CD4-positive, alpha-beta T cell treated with Interleukin-17A for 1 hour (primary cell): ENCODE data around the gene SIGLECL1.
A peak's percentile ranks its signal among the peaks of the same experiment; 100 is the strongest.
"Not testable (repeated sequence)": the region's sequence is repeated elsewhere in the genome, so short reads cannot be mapped to it uniquely, and the experiment has no call there.

Source experiments
- DNase-seq: peaks from one replicate; pipeline ENCODE4 v3.0.0-alpha.2; 2020

The SIGLECL1 gene

DNA sequence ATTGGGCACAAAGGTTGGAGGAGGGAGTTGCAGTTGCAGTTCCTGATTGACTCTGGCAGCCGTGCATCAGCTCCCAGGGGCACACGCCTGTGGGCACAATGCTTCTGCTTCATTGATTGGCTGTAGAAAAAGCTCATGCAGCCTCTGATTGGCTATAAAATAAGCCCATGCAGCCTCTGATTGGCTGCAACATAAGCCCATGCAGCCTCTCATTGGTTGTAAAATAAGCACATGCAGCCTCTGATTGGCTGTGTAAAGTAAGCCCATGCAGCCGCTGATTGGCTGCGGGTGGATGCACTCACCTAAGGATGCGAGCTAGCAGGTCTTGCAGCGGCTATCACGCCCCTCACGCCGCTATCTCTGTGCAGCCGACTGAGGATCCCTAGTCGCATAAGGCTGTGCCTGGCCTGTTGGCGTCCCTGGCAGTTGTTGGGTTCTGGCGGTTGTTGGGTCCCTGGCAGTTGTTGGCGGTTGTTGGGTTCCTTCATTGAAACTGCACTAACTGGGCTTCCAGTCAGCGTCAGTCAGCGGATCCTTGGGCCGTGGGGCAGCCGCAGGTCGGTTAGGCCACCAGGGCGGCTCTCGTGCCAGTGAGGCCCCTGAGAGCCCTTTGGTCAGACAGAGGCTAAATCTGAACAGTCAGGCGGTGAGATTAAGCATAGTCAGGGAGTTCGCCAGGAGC is at the start of gene SIGLECL1:
SIGLECL1 (plus strand) TSS at position 295 of the 682 bp plus-strand sequence. CDS start 12,993 bp downstream, outside the sequence.
- DNase-seq: no peak

DNA sequence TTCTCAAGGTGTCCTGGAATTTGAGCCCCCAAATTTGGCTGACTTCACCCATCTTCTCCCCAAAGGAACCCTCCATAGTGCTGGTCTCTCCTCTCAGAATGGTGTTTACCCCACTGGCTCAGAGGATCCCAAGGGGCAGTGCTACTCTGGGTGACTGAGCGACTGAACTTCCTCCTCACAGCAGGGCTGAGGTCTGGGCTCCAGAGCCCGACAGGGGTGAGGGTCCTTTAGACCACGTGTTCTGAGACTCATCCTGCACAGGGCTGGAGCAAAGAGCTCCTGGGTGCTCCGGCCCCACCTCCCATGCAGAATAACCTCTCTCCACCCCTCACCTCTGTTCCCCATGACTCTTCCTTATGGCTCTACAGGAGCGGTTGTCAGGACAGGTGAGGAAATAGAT is 49.2 kb upstream of the SIGLECL1 start:
- no peak for DNase-seq

DNA sequence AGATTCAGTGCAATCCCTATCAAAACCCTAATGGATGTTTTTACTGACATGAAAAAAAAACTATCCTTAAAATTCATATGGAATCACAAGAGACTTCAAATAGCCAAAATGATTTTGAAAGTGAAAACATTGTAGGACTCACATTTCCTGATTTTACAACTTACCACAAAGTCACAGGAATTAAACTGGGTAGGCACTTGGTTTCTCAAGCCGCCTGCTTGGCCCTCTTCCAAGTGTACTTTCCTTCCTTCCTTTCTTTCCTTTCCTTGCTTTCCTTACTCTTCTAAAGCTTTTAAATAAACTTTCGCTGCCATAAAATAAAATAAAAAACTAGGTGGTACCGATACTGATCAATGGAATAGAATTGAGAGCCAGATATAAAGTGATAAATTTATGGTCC is 47.0 kb upstream of the SIGLECL1 start:
- DNase-seq: no peak

DNA sequence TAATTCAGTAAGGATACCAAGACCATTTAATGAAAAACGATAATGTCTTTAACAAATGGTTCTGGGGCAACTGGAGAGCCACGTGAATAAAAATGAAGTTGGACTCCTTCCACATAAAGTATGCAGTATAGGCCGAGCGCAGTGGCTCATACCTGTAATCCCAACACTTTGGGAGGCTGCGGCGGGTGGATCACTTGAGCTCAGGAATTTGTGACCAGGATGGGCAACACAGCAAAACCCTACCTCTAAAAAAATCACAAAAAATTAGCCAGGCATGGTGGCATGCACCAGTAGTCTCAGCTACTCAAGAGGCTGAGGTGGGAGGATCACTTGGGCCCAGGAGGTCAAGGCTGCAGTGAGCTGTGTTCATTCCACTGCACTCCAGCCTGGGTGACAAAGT is 46.6 kb upstream of the SIGLECL1 start:
- DNase-seq: no peak

DNA sequence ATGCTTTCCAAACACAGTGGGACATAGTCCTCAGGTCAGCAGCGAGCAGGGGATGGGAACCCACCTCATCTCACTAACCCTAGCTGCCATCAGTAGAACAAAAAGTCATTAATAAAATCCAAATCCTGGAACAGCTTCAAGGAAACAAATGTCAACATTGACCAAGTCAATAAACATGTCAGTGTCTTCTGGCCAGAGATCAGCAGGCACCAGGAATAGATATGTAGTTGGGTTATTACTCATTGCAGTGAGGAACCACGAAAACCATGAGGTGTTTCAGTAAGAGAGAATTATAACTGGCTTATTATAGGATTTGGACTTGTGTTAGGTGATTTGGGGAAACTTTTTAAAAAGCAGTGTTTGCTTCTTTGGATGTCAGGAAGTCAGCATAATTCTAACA is 43.1 kb upstream of the SIGLECL1 start:
- DNase-seq: no peak

DNA sequence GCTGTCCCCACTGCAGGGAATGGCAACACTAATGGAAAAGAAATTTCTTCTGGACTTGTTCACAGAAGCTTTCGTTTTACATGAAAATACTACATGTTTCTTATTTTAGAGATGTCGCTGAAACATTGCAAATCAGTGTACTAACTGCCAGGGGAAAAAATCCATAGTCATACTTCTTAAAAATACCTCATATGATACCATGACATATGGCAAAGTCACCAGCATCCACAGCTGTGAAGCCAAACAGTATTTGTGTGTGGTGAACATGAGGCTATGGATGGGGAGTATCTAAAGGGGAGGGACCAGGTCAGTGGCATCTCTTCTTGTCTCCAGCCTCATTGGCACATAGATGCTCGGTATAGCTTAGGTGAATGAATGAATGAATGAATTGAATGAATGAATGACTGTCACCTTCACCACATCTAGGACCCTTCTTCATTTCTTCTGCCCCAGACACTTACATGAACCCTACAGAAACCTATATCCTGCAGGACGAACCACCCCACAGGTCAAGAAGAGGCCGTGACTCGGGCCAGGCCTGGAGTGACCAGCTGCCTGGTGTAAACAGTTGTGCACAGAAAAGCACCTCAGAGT is 40.6 kb upstream of the SIGLECL1 start:
- no peak for DNase-seq

DNA sequence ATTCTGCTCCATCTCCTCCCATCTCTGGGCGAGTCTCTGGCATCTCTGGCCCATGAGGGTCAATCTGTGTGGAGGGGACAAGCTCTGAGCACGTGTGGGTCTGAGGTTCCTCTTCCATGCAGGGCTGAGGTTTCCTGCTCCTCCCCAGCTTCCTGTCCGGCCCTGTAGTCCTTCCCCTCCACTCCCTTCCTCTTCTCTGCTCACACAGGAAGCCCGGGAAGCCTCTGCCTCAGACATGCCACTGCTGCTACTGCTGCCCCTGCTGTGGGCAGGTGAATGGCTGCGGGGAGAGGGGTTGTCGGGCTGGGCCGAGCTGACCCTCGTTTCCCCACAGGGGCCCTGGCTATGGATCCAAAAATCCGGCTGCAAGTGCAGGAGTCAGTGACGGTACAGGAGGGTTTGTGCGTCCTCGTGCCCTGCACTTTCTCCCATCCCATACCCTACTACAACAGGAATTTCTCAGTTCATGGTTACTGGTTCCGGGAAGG is 40.0 kb upstream of the SIGLECL1 start:
- DNase-seq: peak; percentile 1

DNA sequence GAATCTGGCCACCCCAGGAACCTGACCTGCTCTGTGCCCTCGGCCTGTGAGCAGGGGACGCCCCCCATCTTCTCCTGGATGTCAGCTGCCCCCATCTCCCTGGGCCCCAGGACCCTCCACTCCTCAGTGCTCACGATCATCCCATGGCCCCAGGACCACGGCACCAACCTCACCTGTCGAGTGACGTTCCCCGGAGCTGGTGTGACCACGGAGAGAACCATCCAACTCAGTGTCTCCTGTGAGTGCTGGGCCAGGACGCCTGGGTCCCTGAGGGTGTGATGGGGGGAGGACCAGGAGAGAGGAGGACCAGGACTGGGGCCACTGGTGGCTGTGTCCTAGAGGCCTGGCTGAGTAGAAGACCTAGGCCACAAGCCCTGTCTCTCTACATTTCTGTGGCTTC is 39.0 kb upstream of the SIGLECL1 start:
- no peak for DNase-seq

DNA sequence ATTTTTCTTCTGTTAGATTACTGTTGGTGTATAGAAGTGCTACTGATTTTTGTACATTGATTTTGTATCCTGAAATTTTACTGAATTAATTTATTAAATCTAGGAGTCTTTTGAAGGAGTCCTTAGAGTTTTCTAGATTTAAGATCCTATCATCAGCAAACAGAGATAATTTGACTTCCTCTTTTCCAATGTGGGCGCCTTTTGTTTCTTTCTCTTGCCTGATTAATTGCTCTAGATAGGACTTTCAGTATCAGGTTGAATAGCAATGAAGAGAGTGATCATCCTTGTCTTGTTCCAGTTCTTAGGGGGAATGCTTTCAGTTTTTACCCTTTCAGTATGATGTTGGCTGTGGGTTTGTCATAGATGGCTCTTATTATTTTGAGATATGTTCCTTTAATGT is 31.6 kb upstream of the SIGLECL1 start:
- no peak for DNase-seq

DNA sequence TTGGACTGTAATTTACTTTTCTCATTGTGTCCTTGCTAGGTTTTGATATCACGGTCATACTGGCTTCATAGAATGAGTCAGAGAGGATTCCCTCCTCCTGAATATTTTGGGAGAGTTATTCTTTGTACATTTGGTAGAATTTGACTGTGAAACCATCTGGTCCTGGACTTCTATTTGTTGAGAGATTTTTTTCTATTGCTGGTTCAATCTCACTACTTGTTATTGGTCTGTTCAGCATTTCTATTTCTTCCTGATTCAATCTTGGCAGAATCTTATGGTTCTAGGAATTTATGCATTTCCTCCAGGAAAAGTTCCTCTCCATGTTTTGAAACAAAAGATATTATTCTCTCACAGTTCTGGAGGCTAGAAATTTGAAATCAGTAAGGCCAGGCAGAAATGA is 30.9 kb upstream of the SIGLECL1 start:
- DNase-seq: no peak

DNA sequence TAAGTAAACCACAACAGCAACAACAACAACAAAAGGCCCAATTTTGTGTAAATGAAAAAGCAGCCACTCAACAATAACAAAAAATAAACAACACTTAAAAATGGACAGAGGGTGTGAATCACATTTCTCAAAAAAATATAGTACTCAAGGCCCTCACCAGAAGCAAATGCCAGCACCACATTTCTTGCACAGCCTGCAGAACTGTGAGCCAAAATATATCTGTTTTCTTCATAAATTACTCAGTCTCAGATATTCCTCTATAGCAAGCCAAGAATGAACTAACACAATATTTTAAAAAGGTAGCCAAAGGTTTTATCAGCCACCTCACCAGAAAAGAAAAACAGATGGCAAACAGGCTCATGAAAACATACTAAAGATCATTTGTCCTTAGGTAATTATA is 29.9 kb upstream of the SIGLECL1 start:
- no peak for DNase-seq

DNA sequence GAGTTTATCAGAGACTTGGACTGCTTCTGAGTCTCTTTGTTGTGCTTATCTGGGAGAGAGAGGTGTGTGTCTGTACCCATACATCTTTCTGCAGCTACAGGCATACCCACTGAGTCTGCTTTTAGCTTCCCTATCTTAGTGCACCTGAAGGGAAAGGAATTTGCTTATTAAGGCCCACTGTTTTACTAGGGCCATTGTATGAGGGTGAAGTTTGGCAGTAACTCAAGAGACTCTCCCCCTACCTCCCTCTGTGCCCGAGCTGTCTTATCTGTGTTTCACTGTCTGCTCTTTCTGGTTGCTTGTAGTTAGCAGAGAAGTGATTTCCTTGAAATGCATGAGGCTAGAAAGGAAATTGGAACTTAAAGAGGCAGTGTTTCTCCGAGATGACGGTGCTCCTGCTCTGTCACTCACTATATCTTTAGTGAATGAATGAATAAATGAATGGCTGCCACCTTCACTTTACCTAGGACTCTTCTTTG is 26.7 kb upstream of the SIGLECL1 start:
- no peak for DNase-seq

DNA sequence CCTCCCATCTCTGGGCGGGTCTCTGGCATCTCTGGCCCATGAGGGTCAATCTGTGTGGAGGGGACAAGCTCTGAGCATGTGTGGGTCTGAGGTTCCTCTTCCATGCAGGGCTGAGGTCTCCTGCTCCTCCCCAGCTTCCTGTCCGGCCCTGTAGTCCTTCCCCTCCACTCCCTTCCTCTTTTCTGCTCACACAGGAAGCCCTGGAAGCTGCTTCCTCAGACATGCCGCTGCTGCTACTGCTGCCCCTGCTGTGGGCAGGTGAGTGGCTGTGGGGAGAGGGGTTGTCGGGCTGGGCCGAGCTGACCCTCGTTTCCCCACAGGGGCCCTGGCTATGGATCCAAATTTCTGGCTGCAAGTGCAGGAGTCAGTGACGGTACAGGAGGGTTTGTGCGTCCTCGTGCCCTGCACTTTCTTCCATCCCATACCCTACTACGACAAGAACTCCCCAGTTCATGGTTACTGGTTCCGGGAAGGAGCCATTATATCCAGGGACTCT is 25.9 kb upstream of the SIGLECL1 start, which contains the start of gene CD33:
CD33 (plus strand) TSS at position 183 of the 496 bp plus-strand sequence; CDS start at position 222, 39 bp downstream.
- DNase-seq: not testable (repeated sequence)

DNA sequence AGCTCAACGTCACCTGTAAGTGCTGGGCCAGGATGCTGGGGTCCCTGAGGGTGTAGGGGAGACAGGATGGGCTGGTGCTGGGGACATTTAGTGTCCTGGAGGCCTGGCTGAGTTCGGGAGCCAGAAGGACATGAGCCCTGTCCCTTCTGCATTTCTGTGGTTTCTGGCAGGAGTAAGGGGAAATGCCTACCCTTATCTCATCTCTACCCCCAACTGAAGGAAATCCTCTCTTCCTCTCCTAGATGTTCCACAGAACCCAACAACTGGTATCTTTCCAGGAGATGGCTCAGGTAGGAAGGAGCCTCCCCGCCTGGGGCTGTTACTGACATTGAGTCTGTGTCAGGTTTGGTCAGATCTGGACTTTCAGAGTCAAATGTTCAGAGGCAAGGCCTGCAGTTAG is 24.8 kb upstream of the SIGLECL1 start:
- DNase-seq: no peak

DNA sequence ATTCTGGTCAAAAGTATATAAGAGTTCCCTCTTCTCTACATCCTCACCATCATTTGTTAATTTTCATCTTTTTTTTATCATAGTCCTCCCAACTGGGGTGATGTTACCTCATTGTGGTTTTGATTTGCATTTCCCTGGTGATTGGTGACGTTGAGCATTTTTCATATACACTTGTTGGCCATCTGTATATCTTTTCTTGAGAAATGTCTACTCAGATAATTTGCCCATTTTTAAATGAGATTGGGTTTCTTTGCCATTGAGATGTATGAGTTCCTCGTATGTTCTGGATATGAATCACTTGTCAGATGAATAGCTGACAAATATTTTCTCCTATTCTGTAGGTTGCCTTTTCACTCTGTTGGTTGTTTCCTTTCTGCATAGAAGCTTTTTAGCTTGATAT is 23.6 kb upstream of the SIGLECL1 start:
- no peak for DNase-seq

DNA sequence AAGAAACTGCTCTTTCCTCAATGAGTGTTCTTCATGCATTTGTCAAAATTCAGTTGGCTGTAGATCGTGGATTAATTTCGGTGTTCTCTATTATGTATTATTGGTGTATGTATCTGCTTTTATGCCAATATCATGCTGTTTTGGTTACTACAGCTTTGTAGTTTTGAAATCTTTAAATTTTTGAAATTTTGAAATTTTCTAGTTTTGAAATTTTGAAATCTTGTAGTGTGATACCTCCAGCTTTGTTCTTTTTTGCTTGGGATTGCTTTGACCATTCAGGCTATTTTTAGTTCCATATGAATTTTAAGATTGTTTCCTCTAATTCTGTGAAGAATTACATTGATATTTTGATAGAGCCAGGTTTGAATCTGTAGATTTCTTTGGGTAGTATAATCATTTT is 22.9 kb upstream of the SIGLECL1 start:
- no peak for DNase-seq

DNA sequence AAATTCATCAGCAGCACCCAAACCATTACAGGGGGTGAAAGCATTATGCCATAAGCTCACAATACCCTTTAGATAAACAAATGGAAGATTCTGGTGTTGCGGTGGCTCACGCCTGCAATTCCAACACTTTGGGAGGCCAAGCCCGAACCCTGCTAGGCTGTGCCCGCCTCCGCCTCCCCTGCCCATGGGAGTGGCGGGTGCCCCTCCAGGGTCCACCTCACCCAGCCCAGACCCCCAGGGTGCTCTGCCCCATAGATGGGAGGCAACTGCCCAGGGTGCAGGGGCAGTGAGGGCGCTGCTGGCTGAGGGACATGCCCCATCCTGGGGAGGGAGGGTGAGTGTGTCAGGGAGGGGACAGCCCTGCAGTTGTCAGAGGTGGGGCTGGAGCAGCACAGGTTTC is 10.0 kb upstream of the SIGLECL1 start:
- DNase-seq: no peak

DNA sequence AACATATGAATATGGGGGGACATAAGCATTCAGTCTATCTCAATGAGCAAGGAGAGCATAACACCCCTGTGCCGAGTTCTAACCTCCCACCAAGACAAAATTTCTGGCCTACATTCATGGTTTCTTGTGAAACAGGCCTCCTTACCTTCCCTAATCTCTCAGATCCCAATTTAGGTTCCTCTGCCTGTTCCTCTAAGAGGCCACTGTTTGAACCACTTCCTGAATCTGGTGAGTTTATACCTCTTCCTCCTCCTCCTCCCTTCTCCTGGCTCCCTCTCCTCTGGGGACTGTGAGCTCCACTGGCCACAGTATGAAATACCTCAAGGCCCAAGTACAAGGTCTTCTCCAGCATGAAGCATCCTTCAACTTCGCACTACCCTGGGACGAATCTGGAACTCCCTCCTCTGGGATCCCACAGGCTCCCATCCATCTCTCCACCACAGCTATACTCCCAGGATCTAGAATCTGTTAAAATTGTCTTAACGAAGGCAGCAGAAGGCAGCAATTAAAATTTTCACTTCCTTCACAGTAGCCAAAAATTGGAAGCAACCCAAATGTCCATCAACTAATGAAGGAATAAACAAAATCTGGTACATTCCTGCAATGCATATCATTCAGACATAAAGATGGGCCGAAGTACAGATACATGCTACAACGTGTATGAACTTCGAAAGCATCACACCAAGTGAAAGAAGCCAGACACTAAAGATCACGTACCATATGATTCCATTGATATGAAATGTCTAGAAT is 7.8 kb upstream of the SIGLECL1 start:
- DNase-seq: no peak

DNA sequence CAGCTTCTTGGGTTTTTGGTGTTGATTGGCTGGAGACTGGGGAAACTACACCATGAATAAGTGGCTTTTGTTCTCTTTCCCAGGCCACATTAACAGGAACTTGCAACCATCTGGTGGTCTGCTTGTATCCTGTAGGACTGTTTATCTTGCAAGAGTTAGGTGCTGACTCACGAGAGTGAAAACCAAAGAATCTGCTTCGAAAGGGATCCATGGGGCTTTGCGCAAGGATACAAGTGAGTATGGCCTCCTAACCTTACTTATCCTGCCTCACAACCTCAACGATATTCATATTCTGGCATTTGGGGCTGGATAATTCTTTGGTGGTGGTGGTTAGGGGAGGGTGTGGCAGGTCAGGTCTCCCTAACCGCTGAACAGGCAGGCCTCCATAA is 4.7 kb upstream of the SIGLECL1 start:
- DNase-seq: no peak

DNA sequence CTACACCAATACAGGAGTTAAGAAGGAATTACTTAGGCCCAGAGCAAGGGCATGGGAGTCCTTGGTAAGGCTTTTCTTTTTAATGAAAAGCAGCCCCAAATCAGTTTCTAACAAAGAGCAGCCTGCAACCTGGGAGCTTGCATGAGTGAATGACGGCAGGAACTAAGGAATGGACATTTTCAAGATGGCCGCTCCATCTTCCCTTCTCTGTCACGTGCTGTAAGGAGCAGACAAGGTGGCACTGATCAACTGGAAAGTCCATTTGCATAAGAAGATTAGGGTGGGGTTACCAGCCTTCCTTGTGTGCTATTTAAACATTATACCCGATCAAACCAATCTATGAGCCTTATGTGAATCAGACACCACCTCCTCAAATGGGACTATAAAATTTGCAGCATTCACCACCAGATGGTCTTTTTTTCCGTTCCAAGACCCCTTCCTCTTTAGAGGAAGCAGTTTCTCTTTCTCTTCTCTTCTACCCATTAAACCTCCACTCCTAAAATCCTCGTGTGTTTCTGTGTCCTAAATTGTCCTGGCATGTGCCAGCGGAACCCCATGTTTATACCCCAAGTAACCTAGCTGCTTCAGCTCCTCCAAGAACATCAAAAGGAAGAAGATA is 2.8 kb upstream of the SIGLECL1 start:
- no peak for DNase-seq

DNA sequence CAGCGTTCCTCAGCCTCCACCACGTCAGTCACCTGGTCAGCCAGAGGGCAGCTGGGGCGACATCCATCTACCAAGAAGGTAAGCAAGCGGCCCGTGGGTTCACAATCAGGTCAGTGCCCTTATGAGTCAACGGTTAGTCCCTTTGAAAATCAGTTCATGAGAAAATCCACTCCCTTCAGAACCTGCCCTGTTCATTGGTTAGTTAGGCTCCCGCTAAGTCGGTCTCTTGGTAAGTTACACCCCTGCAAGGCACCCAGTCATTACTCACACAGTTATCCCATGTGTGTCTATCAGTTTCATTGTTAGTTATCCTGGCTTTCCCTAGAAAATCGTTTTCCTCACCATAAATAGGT is 564 bp downstream of the SIGLECL1 start:
- DNase-seq: no peak

DNA sequence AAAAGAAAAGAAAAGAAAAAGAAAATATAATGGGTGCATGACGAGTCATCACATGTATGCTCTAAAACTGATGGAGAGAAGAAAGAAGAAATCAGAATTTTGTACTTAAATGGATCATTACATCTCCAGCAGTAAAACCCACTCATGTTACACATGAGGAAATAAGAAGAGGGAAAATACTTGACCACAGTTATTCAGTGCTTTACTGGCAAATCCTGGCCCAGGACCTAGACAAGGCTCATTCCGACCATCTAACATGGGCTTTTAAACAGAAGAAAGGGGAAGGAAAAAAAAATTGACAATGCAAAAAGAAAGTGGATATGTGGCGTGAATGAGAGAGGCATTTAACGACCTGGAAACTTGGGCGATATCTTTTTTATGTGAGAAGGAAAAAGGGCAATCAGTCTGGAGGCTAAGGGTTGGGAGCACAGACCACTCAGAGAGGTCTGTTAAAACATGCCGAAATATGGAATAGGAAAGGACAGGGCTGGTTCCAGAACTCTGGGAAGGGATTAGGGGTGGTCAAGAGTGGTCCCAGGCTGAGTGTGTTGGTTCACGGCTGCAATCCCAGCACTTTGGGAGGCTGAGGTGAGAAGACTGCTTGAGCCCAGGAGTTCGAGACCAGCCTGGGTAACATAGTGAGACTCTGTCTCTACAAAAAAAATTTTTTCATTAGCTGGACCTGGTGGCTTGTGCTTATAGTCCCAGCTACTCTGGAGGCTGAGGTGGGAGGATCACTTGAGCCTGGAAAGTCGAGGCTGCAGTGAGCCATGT is 1.6 kb downstream of the SIGLECL1 start:
- no peak for DNase-seq
